HepG2 (cell line): ENCODE results near the gene XXYLT1. TPM values are rescaled to one million over a fixed set of nuclear protein-coding genes. Genes with fewer than 3 reads are reported as not detected.

Experiments used
- ATAC-seq: fragments of 200-7000 bp; cut with Tn5 transposase; 3 replicates; pipeline ENCODE4 v1.9.1; 2020; ENCODE audit warnings: mild to moderate bottlenecking, moderate library complexity
- BruUV-seq: library from RNA; stranded (reverse); fragments of 400-500 nt; replicated peaks from 2 replicates; lab custom pipeline; 2021; lab: Mats Ljungman, UMichigan
- CTCF ChIA-PET: fragments of 300-600 bp; formaldehyde crosslinking; extraction: SDS; loops from one replicate; lab custom pipeline; 2021; ENCODE audit warnings: low total read pairs, inconsistent platforms, low intra/inter-chr PET ratio; lab: Yijun Ruan, JAX
- POLR2A ChIA-PET: fragments of 350-600 bp; sonication (Branson Sonifier 250); formaldehyde crosslinking; loops from one replicate; lab custom pipeline; 2020; ENCODE audit warnings: antibody characterized with exemption, inconsistent platforms; lab: Yijun Ruan, JAX
- DNase-seq: peaks from one replicate; pipeline ENCODE4 v3.0.0-alpha.2; 2015; ENCODE audit warnings: low spot score
- FAIRE-seq: peaks from 3 replicates; lab custom pipeline; 2011; peaks lifted over from hg19 to GRCh38; lab: Jason Lieb, UNC
- H2AFZ ChIP-seq: one replicate; pipeline ENCODE4 v1.6.1; 2011; ENCODE audit warnings: low read length, inconsistent platforms
- H3K27ac ChIP-seq: fragments of 300-600 bp; 3 replicates; pipeline ENCODE4 v1.8.0; 2011; ENCODE audit warnings: mixed run types, mild to moderate bottlenecking, mixed read lengths, low read length, inconsistent platforms; ENCODE audit not compliant: insufficient read depth; ENCODE audit errors: extremely low read length
- H3K27me3 ChIP-seq, 2 experiments: fragments of 200-600 bp in 1 of 2; 2 replicates in 1 of 2; 3 replicates in 1 of 2; pipeline versions ENCODE4 v1.6.0 to v1.8.0; 2011; ENCODE audit warnings: low read length in 2 of 2, mild to moderate bottlenecking in 2 of 2, moderate library complexity in 2 of 2, inconsistent platforms in 1 of 2; ENCODE audit not compliant: insufficient read depth in 2 of 2, control insufficient read depth in 1 of 2
- H3K36me3 ChIP-seq, 2 experiments: fragments of 200-600 bp in 1 of 2; replicated peaks in 1 of 2; 2 replicates in 1 of 2; 3 replicates in 1 of 2; pipeline versions ENCODE4 v1.5.1 to v1.8.0; 2011; ENCODE audit warnings: low read length in 2 of 2, inconsistent platforms in 1 of 2; ENCODE audit not compliant: insufficient read depth in 2 of 2, control insufficient read depth in 1 of 2
- H3K4me1 ChIP-seq: 2 replicates; pipeline ENCODE4 v1.5.1; 2012; ENCODE audit warnings: low read length, inconsistent platforms; ENCODE audit not compliant: insufficient read depth
- H3K4me2 ChIP-seq: 2 replicates; pipeline ENCODE4 v1.6.0; 2011; ENCODE audit warnings: low read depth, low read length, inconsistent platforms
- H3K4me3 ChIP-seq, 3 experiments: fragments of 200-600 bp in 1 of 3; sonication (generic), shearing (Covaris generic) in 1 of 3; replicated peaks in 1 of 3; 2 replicates each; pipeline ENCODE4 v1.5.1; 2011 to 2016; ENCODE audit warnings: low read length in 3 of 3, inconsistent platforms in 2 of 3, low read depth in 2 of 3, mild to moderate bottlenecking in 2 of 3, control low read depth in 1 of 3, mixed read lengths in 1 of 3; ENCODE audit not compliant: insufficient read depth in 1 of 3
- H3K79me2 ChIP-seq: one replicate; pipeline ENCODE4 v1.6.1; 2011; ENCODE audit warnings: low read length, inconsistent platforms; ENCODE audit not compliant: insufficient read depth
- H3K9ac ChIP-seq: 2 replicates; pipeline ENCODE4 v1.6.0; 2011; ENCODE audit warnings: mild to moderate bottlenecking, low read depth, low read length, inconsistent platforms; ENCODE audit not compliant: insufficient read depth
- H3K9me3 ChIP-seq: 2 replicates; pipeline ENCODE4 v1.5.1; 2012; ENCODE audit warnings: mild to moderate bottlenecking, low read length
- H4K20me1 ChIP-seq: 2 replicates; pipeline ENCODE4 v1.6.0; 2011; ENCODE audit warnings: inconsistent platforms, mild to moderate bottlenecking, low read length, moderate library complexity; ENCODE audit not compliant: insufficient read depth
- CEBPG ChIP-seq: IDR thresholded peaks from 2 replicates; pipeline ENCODE4 v1.6.1; 2016
- CENPBD1 ChIP-seq: sonication (generic); formaldehyde crosslinking; IDR thresholded peaks from 2 replicates; pipeline ENCODE4 v1.8.0; 2022; ENCODE audit warnings: missing genetic modification reagents, low read depth, mild to moderate bottlenecking, borderline replicate concordance
- FOSL2 ChIP-seq: sonication (generic); formaldehyde crosslinking; IDR thresholded peaks from 2 replicates; pipeline ENCODE4 v1.4.0; 2020; ENCODE audit warnings: missing genetic modification reagents
- GMEB1 ChIP-seq: sonication (generic); formaldehyde crosslinking; IDR thresholded peaks from 2 replicates; pipeline ENCODE4 v1.5.1; 2020; ENCODE audit warnings: missing genetic modification reagents, mild to moderate bottlenecking, borderline replicate concordance
- HMG20A ChIP-seq: IDR thresholded peaks from 2 replicates; pipeline ENCODE4 v1.6.1; 2016; ENCODE audit warnings: borderline replicate concordance
- MYNN ChIP-seq: sonication (generic); formaldehyde crosslinking; IDR thresholded peaks from 2 replicates; pipeline ENCODE4 v1.4.0; 2020; ENCODE audit warnings: mild to moderate bottlenecking, low read depth, missing genetic modification reagents
- POLR2A ChIP-seq, 2 experiments: IDR thresholded peaks; 2 replicates each; pipeline ENCODE4 v1.6.1; 2011; ENCODE audit warnings: low read depth in 2 of 2, low read length in 2 of 2, mild to moderate bottlenecking in 1 of 2, moderate library complexity in 1 of 2; ENCODE audit not compliant: insufficient read depth in 1 of 2
- RFX1 ChIP-seq: fragments of 450-650 bp; IDR thresholded peaks from 2 replicates; pipeline ENCODE4 v1.6.1; 2017
- UBTF ChIP-seq: sonication (generic); formaldehyde crosslinking; IDR thresholded peaks from 2 replicates; pipeline ENCODE4 v1.4.0; 2020; ENCODE audit warnings: mild to moderate bottlenecking, missing genetic modification reagents
- ZBTB2 ChIP-seq: sonication (generic); formaldehyde crosslinking; IDR thresholded peaks from 2 replicates; pipeline ENCODE4 v1.8.0; 2022; ENCODE audit warnings: low read depth, missing genetic modification reagents
- ZNF350 ChIP-seq: sonication (generic); formaldehyde crosslinking; IDR thresholded peaks from 2 replicates; pipeline ENCODE4 v1.4.0; 2020; ENCODE audit warnings: mild to moderate bottlenecking, low read depth, missing genetic modification reagents, borderline replicate concordance
- ZNF614 ChIP-seq: IDR thresholded peaks from 2 replicates; pipeline ENCODE4 v1.6.1; 2018; ENCODE audit warnings: missing biosample characterization, missing genetic modification reagents, inconsistent platforms, borderline replicate concordance
- ZNF644 ChIP-seq: IDR thresholded peaks from 2 replicates; pipeline ENCODE4 v1.6.1; 2016; ENCODE audit warnings: low read depth
- ZNF761 ChIP-seq: sonication (generic); formaldehyde crosslinking; conservative IDR thresholded peaks from 2 replicates; pipeline ENCODE4 v1.4.0; 2020; ENCODE audit warnings: mild to moderate bottlenecking, missing genetic modification reagents
- ZNF83 ChIP-seq: sonication (generic); formaldehyde crosslinking; IDR thresholded peaks from 2 replicates; pipeline ENCODE4 v1.4.0; 2020; ENCODE audit warnings: missing genetic modification reagents, mild to moderate bottlenecking, borderline replicate concordance
- WGBS: methylation state at CpG from one replicate; pipeline ENCODE4 v1.1.6; 2017; ENCODE audit warnings: low lambda C conversion rate; 5-methylcytosine and 5-hydroxymethylcytosine counted together
- in situ Hi-C: cut with HindIII; loops from 2 replicates; pipeline ENCODE4 v1.10.0; 2017; ENCODE audit warnings: low pct_unique_long_range_greater_than_20kb; ENCODE audit not compliant: extremely low pct_ligation_motif_present
- intact Hi-C: fragments of 100-400 bp; cut with micrococcal nuclease; formaldehyde crosslinking; loops from one replicate; pipeline ENCODE4 v1.10.0; 2022; ENCODE audit not compliant: unreplicated experiment
- polyA plus RNA-seq, 8 experiments: library from polyadenylated mRNA; depleted of rRNA in 3 of 8; stranded (reverse) in 7 of 8; unstranded in 1 of 8; fragments of >200 nt; fragmentation: Illumina TruSeq in 4 of 8; extraction: Trizol in 4 of 8; gene quantifications; 2 replicates each; pipeline versions ENCODE4 v1.2.1 to v1.2.3, GENCODE V29; 2011 to 2016; ENCODE audit warnings: low read depth in 4 of 8, missing spikeins in 1 of 8, mixed read lengths in 1 of 8; ENCODE audit not compliant: insufficient read depth in 1 of 8
- total RNA-seq, 5 experiments: library from RNA; depleted of rRNA; stranded (reverse); fragments of >200 nt; fragmentation: Illumina TruSeq; extraction: Trizol; gene quantifications; 2 replicates each; pipeline ENCODE4 v1.2.3, GENCODE V29; 2016; ENCODE audit warnings: low read depth in 1 of 5

XXYLT1 gene
- total and polyA plus RNA-seq, 2 of the 13 experiments (the other 11 are each of a cell fraction or from before 2014, with no cell fraction given) = 17.7 to 19.0 TPM

GRCh38 chr3:195200010-195200822 lies 70.7 kb downstream of the XXYLT1 start (continued):
- TF ChIP-seq ZNF761 (CRISPR knock-in tag) (no peak), FOSL2 (peak; percentile 75), UBTF (CRISPR knock-in tag) (peak; percentile 26; the same call in 1 of the 2 replicates), ZNF644 (CRISPR knock-in tag) (peak; percentile 87), ZNF350 (0 out of 2 replicates have a peak, but pooled peaks have one; percentile 45), ZNF614 (CRISPR knock-in tag) (peak; percentile 53; the same call in 1 of the 2 replicates)

- H3K4me1 ChIP-seq = peaks cover 77% of the 10 kb centered on the region
- peak overlapping the region; percentile 59 for H3K4me2 ChIP-seq
- DNase-seq (peak; percentile 85), FAIRE-seq (peak; percentile 94), ATAC-seq (peak; percentile 81)
- H3K9ac ChIP-seq = peak overlapping the region; percentile 18; the same call in 1 of the 2 replicates
- H3K9me3 ChIP-seq = no peaks in the 10 kb centered on the region
- ChIA-PET POLR2A (interaction anchor here (0.7 to 1.2 kb wide), 5 partner anchors 11 to 33 kb away, joined by 3 to 6 read pairs (median 3); no protein-coding TSS in a partner anchor), CTCF (no interaction called here)
- no peak overlapping the region for H2AFZ ChIP-seq
- no TSS peak for BruUV-seq
- no peak overlapping the region; a peak in 1 of 6 replicates for H3K4me3 ChIP-seq
- no peaks in the 10 kb centered on the region for H4K20me1 ChIP-seq
- WGBS = 46% methylated on average over 19 of the region's 19 CpGs
- H3K79me2 ChIP-seq = peaks cover 12% of the 10 kb centered on the region
- H3K27ac ChIP-seq = peak overlapping the region; percentile 72
- in situ Hi-C loops (no loop called here), intact Hi-C loops (loop anchor here (2.0 kb wide), 1 partner anchor 34 kb away; no protein-coding TSS in a partner anchor)
- H3K27me3 ChIP-seq = no peaks in the 10 kb centered on the region
- no peaks in the 10 kb centered on the region; a peak in 1 of 5 replicates for H3K36me3 ChIP-seq
- TF ChIP-seq CEBPG (CRISPR knock-in tag) (peak; percentile 94), ZBTB2 (CRISPR knock-in tag) (no peak), ZNF83 (CRISPR knock-in tag) (no peak), GMEB1 (no peak), POLR2A (IDR thresholded peaks at IDR 0.05; ENCODE audit: insufficient read depth in 1 of 2, low read depth in 2 of 2, low read length in 2 of 2) (no peak), MYNN (no peak), HMG20A (CRISPR knock-in tag) (peak; percentile 91; the same call in 1 of the 2 replicates), CENPBD1 (CRISPR knock-in tag) (no peak), RFX1 (no peak)
Measured at GRCh38 chr3:195198426-195199346, 72.3 kb downstream of the XXYLT1 start.
